ENCODE data around the gene CCT5. TPM values are rescaled to one million over a fixed set of nuclear protein-coding genes. Genes with fewer than 3 reads are reported as not detected.

CCT5 gene
- total RNA-seq, 2 experiments from 2014 or later = 360 to 375 TPM

DNA sequence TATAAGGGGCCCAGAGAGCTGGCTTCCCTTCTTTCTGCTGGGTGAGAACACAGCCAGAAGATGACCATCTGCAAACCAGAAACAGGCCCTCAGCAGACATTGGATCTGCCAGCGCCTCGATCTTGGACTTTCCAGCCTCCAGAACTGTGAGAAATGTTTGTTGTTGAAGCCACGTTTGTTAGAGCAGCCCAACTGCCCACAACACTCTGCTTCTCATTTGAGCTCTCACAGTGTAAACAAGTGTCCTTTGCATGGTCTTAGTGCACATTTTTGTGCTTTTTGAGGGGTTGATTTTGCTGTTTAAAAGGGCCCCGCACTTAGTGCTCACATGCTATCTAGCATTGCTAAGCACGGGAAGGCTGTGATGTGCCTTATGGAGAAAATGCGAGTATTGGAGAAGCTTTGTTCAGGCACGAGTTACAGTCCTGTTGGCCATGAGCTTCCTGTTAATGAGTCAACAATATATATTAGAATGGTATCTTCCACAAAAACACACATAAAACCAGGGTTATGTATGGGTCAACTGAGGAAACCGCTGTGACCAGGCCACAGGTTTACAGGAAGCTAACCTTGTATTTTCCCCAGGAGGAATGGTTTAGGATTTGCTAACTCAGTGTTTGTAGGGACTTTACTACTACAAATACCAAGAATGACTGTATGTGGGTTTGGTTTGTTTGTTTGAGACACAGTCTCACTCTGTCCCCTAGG is 45.7 kb downstream of the CCT5 start:
- H3K9me3 Mint-ChIP-seq = no peaks in the 10 kb centered on the region
- DNase-seq = no peak
- CTCF ChIA-PET = interaction anchor here (2.1 kb wide), 1 partner anchor 12 kb away, joined by 9 read pairs; no protein-coding TSS in a partner anchor

DNA sequence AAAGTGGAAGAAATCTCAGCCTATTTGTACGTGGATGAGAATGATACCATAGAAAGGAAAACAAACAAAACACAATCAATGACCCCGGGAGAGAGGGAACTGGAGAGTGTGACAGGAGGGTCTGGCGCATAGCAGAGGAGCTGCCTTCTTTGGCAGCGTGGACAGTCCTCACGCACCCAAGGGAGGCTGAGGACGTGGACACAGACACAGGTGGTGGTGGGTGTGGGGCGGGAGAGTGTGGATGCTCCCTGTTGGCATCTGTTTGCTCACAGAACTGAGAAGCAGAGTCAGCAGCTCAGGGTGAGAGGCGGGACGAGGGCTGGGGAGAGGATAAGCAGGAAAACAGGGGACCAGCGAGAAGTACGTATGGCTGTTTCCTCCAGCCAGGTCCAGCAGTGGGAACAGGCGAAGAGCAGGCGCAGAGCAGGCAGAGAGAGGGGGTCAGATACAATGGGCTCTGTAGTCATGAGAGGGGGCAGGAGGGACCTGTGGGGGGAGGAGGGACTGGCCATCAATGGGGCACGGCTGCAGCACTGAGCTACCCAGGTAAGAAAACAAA is 47.6 kb downstream of the CCT5 start:
- POLR2A ChIA-PET = no interaction called here
- intact Hi-C loops (cut with micrococcal nuclease) = no loop called here
- no peaks in the 10 kb centered on the region for H3K36me3 Mint-ChIP-seq
- H3K27ac Mint-ChIP-seq = no peak overlapping the region
- DNase-seq = no peak
- no peaks in the 10 kb centered on the region for H3K9me3 Mint-ChIP-seq
- H3K4me3 Mint-ChIP-seq = no peak overlapping the region
- no peaks in the 10 kb centered on the region for H3K4me1 Mint-ChIP-seq (ENCODE audit: low read depth)
- CTCF ChIA-PET = no interaction called here
- H3K27me3 Mint-ChIP-seq = no peaks in the 10 kb centered on the region

More for the DNA sequence above, 45.7 kb downstream of the CCT5 start:
- intact Hi-C loops (cut with micrococcal nuclease) = no loop called here
- POLR2A ChIA-PET = no interaction called here
- no peaks in the 10 kb centered on the region for H3K36me3 Mint-ChIP-seq
- H3K27ac Mint-ChIP-seq = no peak overlapping the region
- no peaks in the 10 kb centered on the region for H3K4me1 Mint-ChIP-seq (ENCODE audit: low read depth)
- H3K4me3 Mint-ChIP-seq = no peak overlapping the region
- H3K27me3 Mint-ChIP-seq = no peaks in the 10 kb centered on the region

DNA sequence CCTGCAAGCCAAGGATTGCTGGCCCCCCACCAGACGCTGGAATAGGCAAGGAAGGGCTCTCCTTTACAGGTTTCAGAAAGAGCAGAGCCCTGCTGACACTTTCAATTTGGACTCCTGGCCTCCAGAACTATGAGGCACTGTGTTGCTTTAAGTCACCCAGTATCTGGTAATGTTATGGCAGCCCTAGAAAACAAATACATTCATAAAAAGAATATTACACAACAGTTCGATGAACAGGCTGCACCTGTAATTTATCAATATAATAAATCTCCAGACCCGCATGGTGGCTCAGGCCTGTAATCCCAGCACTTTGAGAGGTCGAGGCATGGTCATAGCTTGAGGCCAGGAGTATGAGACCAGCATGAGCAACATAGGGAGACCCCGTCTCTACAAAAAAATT is 50.2 kb downstream of the CCT5 start:
- Mint-ChIP-seq H3K36me3 (no peaks in the 10 kb centered on the region), H3K9me3 (no peaks in the 10 kb centered on the region), H3K4me1 (ENCODE audit: low read depth) (no peaks in the 10 kb centered on the region), H3K27ac (no peak overlapping the region), H3K27me3 (no peaks in the 10 kb centered on the region), H3K4me3 (no peak overlapping the region)
- intact Hi-C loops (cut with micrococcal nuclease) = no loop called here
- no peak for DNase-seq
- CTCF ChIA-PET = no interaction called here
- POLR2A ChIA-PET = no interaction called here

DNA sequence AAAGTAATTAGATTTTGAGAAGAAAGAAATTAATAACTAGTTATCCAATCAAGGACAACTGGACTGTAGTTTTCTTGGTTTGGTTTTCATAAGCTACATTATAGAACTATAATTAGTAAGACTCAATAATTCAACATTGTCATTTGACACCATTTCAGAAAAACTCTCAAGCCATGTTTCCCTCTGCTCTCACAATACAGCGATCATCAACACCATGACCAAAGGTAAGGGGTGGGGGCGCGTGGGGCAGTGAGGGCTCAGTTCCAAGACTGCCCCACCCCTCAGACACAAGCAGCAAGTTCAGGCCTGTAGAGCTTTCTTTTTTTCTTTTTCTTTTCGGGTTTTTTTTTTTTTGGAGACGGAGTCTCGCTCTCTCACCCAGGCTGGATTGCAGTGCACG is 51.2 kb downstream of the CCT5 start:
- H3K4me3 Mint-ChIP-seq = no peak overlapping the region
- DNase-seq = no peak
- no peak overlapping the region for H3K27ac Mint-ChIP-seq
- no peaks in the 10 kb centered on the region for H3K9me3 Mint-ChIP-seq
- H3K27me3 Mint-ChIP-seq = peaks cover 3% of the 10 kb centered on the region
- no peaks in the 10 kb centered on the region for H3K4me1 Mint-ChIP-seq (ENCODE audit: low read depth)
- intact Hi-C loops (cut with micrococcal nuclease) = no loop called here
- no peaks in the 10 kb centered on the region for H3K36me3 Mint-ChIP-seq
- CTCF ChIA-PET = no interaction called here
- POLR2A ChIA-PET = no interaction called here

DNA sequence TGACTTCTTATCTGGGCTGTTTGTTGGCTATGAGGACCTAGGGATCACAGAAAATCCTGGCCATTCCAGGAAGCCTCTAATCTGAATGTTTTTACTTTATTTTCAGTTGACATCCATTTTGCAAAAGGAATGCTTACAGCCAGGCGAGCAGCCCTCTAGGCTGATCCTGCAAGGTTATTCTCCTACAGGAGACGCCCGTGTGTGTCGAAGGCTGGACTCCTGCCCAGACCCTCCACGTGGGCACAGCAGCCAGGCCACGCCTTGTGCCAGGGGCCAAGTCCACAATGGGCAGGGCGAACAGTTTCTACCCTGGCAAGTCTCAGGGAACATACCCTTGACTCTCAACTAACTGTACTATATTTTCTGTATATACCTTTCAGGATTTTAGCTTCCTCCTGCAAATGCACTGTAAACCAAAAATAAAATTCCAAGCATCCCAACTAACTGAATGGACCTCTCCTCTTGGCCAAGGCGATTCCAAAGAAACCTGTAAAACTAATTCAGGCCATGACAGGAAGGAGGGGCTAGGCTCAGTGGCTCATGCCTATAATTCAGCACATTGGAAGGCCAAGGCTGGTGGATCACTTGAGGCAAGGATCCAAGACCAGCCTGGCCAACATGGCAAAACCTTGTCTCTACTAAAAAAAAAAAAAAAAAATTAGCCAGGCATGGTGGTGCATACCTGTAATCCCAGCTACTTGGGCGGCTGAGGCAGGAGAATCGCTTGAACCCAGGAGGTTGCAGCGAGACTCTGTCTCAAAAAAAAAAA is 51.9 kb downstream of the CCT5 start:
- CTCF ChIA-PET = no interaction called here
- Mint-ChIP-seq H3K27ac (no peak overlapping the region), H3K4me1 (ENCODE audit: low read depth) (peaks cover 3% of the 10 kb centered on the region), H3K9me3 (no peaks in the 10 kb centered on the region), H3K36me3 (no peaks in the 10 kb centered on the region), H3K4me3 (no peak overlapping the region), H3K27me3 (peaks cover 7% of the 10 kb centered on the region)
- intact Hi-C loops (cut with micrococcal nuclease) = no loop called here
- POLR2A ChIA-PET = no interaction called here
- DNase-seq = no peak

DNA sequence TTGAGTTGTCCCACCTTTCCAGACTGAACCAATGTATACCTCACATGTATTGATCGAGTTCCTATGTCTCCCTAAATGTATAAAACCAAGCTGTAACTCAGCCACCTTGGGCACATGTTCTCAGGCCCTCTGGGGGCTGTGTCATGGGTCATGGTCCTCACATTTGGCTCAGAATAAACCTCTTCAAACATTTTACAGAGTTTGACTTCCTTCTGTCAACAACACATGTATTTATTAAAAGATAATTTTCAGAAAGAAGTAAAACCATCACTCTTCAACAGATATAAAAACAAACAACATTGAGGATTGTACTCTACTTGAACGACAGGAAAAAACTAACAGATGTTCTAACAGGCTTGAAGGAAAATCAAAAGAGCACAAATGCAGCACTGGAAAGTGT is 53.1 kb downstream of the CCT5 start:
- no peak overlapping the region for H3K27ac Mint-ChIP-seq
- POLR2A ChIA-PET = interaction anchor here (0.7 kb wide), 1 partner anchor 439 kb away, joined by 3 read pairs; no protein-coding TSS in a partner anchor

DNA sequence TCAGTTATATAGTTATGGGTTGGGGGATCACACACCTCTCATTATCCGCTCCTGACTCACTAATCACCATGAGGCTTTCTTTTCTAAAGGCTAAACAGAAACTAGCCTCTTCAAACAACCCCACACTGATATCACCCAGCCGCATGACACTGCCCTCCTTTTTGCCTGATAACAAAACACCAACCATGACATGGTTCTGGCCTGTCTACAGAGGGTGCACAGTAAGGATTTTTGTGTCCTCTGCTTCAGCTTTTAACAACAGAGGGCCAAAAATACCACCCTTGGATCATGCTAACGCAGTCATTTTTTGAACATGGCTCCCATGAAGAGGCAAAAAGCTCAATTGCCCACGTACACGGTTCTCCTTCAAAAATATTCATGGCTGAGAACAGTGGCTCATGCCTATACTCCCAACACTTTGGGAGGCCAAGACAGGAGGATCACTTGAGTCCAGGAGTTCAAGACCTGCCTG is 53.7 kb downstream of the CCT5 start:
- ChIA-PET CTCF (no interaction called here), POLR2A (interaction anchor here (0.7 kb wide), 1 partner anchor 438 kb away, joined by 3 read pairs; no protein-coding TSS in a partner anchor)
- peaks cover 8% of the 10 kb centered on the region for H3K4me1 Mint-ChIP-seq (ENCODE audit: low read depth)
- no peaks in the 10 kb centered on the region for H3K9me3 Mint-ChIP-seq
- H3K4me3 Mint-ChIP-seq = no peak overlapping the region
- peaks cover 13% of the 10 kb centered on the region for H3K27me3 Mint-ChIP-seq
- H3K36me3 Mint-ChIP-seq = no peaks in the 10 kb centered on the region
- no peak for DNase-seq
- intact Hi-C loops (cut with micrococcal nuclease) = no loop called here
- no peak overlapping the region for H3K27ac Mint-ChIP-seq

More for the DNA sequence above, 53.1 kb downstream of the CCT5 start:
- H3K4me1 Mint-ChIP-seq (ENCODE audit: low read depth) = peaks cover 8% of the 10 kb centered on the region
- DNase-seq = no peak
- intact Hi-C loops (cut with micrococcal nuclease) = no loop called here
- H3K36me3 Mint-ChIP-seq = no peaks in the 10 kb centered on the region
- H3K9me3 Mint-ChIP-seq = no peaks in the 10 kb centered on the region
- H3K27me3 Mint-ChIP-seq = peaks cover 11% of the 10 kb centered on the region
- CTCF ChIA-PET = no interaction called here
- H3K4me3 Mint-ChIP-seq = no peak overlapping the region

DNA sequence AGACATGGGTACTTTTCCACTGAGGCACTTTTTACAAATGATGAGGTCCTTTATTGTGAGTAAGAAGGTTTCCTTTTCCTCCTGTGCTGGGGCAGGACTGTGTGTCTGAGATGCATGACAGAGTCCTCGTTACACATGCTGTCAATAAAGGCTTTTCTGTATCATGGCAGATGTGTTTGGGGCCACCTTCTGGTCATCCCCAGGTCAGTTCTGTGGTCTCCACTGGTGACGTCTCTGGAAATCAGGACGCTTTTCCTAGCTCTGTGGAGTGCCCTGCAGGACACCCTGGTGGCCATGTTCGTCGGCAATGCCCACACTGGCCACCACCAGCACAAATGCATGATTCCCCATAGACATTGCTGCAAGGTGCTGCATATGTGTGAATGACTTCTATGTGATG is 54.9 kb downstream of the CCT5 start:
- CTCF ChIA-PET = interaction anchor here (1.1 kb wide), 1 partner anchor 21 kb away, joined by 4 read pairs; no protein-coding TSS in a partner anchor
- intact Hi-C loops (cut with micrococcal nuclease) = no loop called here
- H3K4me3 Mint-ChIP-seq = no peak overlapping the region
- H3K36me3 Mint-ChIP-seq = no peaks in the 10 kb centered on the region
- POLR2A ChIA-PET = no interaction called here
- H3K9me3 Mint-ChIP-seq = no peaks in the 10 kb centered on the region
- H3K4me1 Mint-ChIP-seq (ENCODE audit: low read depth) = peaks cover 8% of the 10 kb centered on the region
- H3K27me3 Mint-ChIP-seq = peaks cover 14% of the 10 kb centered on the region
- H3K27ac Mint-ChIP-seq = no peak overlapping the region
- DNase-seq = no peak

DNA sequence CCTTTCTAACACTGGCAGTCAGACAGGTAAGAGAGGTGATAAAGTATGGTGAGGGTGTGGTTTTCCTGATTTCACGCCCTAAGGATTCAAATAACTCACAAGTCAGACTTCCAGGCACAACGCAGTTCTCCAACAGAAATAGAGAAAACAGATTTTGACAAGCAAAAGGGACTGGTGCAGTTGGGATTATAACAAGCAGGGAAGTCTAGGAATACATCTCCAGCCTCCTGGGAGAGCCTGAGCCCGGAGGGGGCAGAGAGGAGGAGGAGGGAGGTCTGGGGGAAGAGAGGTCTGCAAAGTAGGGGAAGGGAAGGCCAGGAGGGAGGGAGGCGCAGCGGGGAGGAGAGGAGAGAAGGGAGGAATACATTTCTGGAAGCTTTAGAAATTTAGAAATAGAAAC is 56.0 kb downstream of the CCT5 start:
- Mint-ChIP-seq H3K27me3 (peaks cover 14% of the 10 kb centered on the region), H3K4me1 (ENCODE audit: low read depth) (peaks cover 14% of the 10 kb centered on the region), H3K4me3 (no peak overlapping the region), H3K27ac (no peak overlapping the region), H3K36me3 (no peaks in the 10 kb centered on the region), H3K9me3 (no peaks in the 10 kb centered on the region)
- intact Hi-C loops (cut with micrococcal nuclease) = no loop called here
- ChIA-PET CTCF (no interaction called here), POLR2A (no interaction called here)
- no peak for DNase-seq

DNA sequence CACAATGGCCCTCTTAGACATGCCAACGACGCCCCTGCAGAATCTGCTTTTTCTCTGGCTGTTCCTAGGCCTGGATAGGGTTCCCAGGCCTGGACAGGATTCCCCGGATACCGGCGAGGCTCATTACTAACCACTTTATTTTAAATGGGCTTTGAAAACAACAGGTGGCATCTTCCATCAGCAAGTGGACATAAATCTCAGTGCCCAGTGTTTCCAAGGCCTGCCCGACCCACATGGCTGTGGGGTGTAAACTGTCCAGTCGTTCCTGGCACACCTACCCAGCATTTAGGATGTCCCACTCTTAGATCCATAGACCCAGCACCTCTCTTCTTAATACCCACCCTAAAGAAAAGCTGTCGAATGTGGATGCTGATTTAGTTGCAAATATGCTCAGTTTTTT is 56.7 kb downstream of the CCT5 start:
- no peak for DNase-seq
- H3K9me3 Mint-ChIP-seq = no peaks in the 10 kb centered on the region
- ChIA-PET CTCF (interaction anchor here (1.4 kb wide), 1 partner anchor 23 kb away, joined by 6 read pairs; no protein-coding TSS in a partner anchor), POLR2A (no interaction called here)
- intact Hi-C loops (cut with micrococcal nuclease) = no loop called here
- H3K36me3 Mint-ChIP-seq = no peaks in the 10 kb centered on the region
- H3K4me1 Mint-ChIP-seq (ENCODE audit: low read depth) = peaks cover 14% of the 10 kb centered on the region
- H3K27ac Mint-ChIP-seq = no peak overlapping the region
- H3K27me3 Mint-ChIP-seq = peaks cover 14% of the 10 kb centered on the region
- H3K4me3 Mint-ChIP-seq = no peak overlapping the region

DNA sequence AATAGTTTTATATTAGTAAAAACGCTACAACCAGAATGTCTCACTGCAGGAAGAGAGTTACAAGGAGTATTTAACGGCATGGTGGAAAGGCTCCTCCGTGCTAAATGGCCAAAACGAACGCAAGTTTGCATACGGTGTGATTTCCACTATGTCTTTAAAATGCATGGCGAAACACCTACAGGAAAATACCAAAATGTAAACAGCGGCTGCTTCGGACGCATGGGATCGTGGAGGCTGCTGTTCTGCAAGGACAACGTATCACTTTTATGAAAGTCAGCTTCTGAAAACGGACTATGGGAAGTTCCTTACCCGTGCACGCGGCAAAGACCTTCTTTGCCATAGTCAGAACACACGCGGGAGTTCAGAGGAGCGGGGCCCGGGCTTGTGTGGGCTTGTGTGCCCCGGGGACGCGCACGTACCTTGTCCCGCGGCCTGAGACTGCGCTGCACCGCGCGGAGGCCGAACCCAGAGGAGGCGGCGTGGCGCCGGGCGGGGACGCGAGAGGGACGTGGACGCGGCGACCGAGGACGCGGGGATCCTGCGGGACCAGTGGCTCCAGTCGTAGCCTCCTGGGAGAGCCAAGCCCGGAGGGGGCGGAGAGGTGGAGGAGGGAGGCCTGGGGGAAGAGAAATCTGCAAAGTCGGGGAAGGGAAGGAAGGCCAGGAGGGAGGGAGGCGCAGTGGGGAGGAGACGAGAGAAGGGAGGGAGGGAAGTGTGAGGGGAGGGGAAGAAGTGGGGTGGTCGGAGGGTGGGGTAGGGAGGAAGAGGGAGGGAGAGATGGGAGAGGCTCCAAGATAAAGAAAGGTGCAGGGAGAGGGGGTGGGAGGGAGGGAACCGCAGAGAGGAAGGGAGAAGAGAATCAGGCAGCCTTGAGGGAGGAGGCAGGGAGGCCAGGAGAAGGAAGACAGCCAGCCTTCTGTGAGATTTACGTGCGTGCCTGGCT is 57.4 kb downstream of the CCT5 start, which contains the start of gene CMBL:
Gene CMBL (minus strand): TSS at position 697 of the 943 bp plus-strand sequence. CDS start 17,140 bp downstream, outside the sequence.
- no peaks in the 10 kb centered on the region for H3K36me3 Mint-ChIP-seq
- intact Hi-C loops (cut with micrococcal nuclease) = no loop called here
- H3K4me1 Mint-ChIP-seq (ENCODE audit: low read depth) = peaks cover 14% of the 10 kb centered on the region
- H3K4me3 Mint-ChIP-seq = peak within 1 kb of the TSS; percentile 67
- DNase-seq = peak; percentile 29
- H3K27me3 Mint-ChIP-seq = peaks cover 14% of the 10 kb centered on the region
- ChIA-PET CTCF (interaction anchor here (1.4 kb wide), 1 partner anchor 24 kb away, joined by 6 read pairs; no protein-coding TSS in a partner anchor), POLR2A (no interaction called here)
- H3K9me3 Mint-ChIP-seq = no peaks in the 10 kb centered on the region
- no peak within 1 kb of the TSS for H3K27ac Mint-ChIP-seq

Measured in activated CD4-positive, alpha-beta memory T cell treated with anti-CD3 and anti-CD28 coated beads for 36 hours (primary cell).